ENCODE data around the gene RASSF3. TPM values are rescaled to one million over a fixed set of nuclear protein-coding genes. Genes with fewer than 3 reads are reported as not detected.

Gene RASSF3
- total and polyA plus RNA-seq, 2 of the 13 experiments (the other 11 are each of a cell fraction or from before 2014, with no cell fraction given), result 15.5 to 16.0 TPM

DNA sequence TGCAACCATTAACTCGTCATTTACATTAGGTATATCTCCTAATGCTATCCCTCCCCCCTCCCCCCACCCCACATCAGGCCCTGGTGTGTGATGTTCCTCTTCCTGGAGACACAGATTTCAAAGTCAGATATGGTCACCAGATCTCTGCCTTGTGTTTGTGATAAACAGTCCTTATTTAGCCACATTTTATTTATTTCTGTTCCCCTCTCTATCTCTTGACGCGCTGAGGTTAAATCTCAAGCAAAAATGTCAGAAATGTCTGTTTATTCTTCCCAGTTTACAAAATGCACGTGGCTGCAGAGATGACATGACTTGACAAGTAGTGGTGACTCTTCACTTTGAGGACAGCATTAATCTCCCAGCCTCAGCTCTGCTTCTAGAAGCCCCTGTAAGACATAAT lies 11.5 kb upstream of the RASSF3 start:
- H3K79me2 ChIP-seq (ENCODE audit: insufficient read depth, low read length), result no peaks in the 10 kb centered on the region
- in situ Hi-C loops (cut with HindIII; ENCODE audit: extremely low pct_ligation_motif_present, low pct_unique_long_range_greater_than_20kb), result no loop called here
- ATAC-seq (no peak), DNase-seq (ENCODE audit: low spot score) (no peak), FAIRE-seq (no peak)
- no peaks in the 10 kb centered on the region for H3K36me3 ChIP-seq (replicated peaks in 1 of 2; ENCODE audit: control insufficient read depth in 1 of 2, insufficient read depth in 2 of 2, low read length in 2 of 2)
- no peaks in the 10 kb centered on the region for H3K27me3 ChIP-seq (ENCODE audit: control insufficient read depth in 1 of 2, insufficient read depth in 2 of 2, low read length in 2 of 2)
- intact Hi-C loops (cut with micrococcal nuclease; ENCODE audit: unreplicated experiment), result no loop called here
- H3K4me2 ChIP-seq (ENCODE audit: low read depth, low read length), result no peak overlapping the region
- ChIA-PET CTCF (ENCODE audit: low intra/inter-chr PET ratio, low total read pairs) (no interaction called here), POLR2A (no interaction called here)
- no peak overlapping the region for H3K9ac ChIP-seq (ENCODE audit: insufficient read depth, low read depth, low read length)
- no peaks in the 10 kb centered on the region for H4K20me1 ChIP-seq (ENCODE audit: insufficient read depth, low read length)
- H3K27ac ChIP-seq (ENCODE audit: extremely low read length, insufficient read depth, low read length), result no peak overlapping the region
- H3K4me3 ChIP-seq (replicated peaks in 1 of 3; ENCODE audit: insufficient read depth in 1 of 3, low read depth in 2 of 3, low read length in 3 of 3), result no peak overlapping the region
- WGBS (ENCODE audit: low lambda C conversion rate), result 25% methylated on average over 4 of the region's 4 CpGs
- BruUV-seq (replicated peaks), result no TSS peak
- peaks cover 30% of the 10 kb centered on the region for H3K4me1 ChIP-seq (ENCODE audit: insufficient read depth, low read length)
- H3K9me3 ChIP-seq (ENCODE audit: low read length), result no peaks in the 10 kb centered on the region
- no peak overlapping the region for H2AFZ ChIP-seq (ENCODE audit: low read length)
- TF ChIP-seq PTBP1 (IDR thresholded peaks at IDR 0.05; ENCODE audit: low read depth, low read length, poor library complexity, severe bottlenecking), result no peak
- TF ChIP-seq NRL (CRISPR knock-in tag; IDR thresholded peaks at IDR 0.05; ENCODE audit: borderline replicate concordance), result no peak
- TF ChIP-seq ETV5 (CRISPR knock-in tag; IDR thresholded peaks at IDR 0.05; ENCODE audit: borderline replicate concordance), result no peak
- no peak for TF ChIP-seq MEIS2 (CRISPR knock-in tag; IDR thresholded peaks at IDR 0.05)
- TF ChIP-seq ZNF335 (CRISPR knock-in tag; IDR thresholded peaks at IDR 0.05), result no peak
- no peak for TF ChIP-seq ZFP36 (IDR thresholded peaks at IDR 0.05; ENCODE audit: borderline replicate concordance, low read depth, low read length, partially characterized antibody)
- TF ChIP-seq, protein P1, sequence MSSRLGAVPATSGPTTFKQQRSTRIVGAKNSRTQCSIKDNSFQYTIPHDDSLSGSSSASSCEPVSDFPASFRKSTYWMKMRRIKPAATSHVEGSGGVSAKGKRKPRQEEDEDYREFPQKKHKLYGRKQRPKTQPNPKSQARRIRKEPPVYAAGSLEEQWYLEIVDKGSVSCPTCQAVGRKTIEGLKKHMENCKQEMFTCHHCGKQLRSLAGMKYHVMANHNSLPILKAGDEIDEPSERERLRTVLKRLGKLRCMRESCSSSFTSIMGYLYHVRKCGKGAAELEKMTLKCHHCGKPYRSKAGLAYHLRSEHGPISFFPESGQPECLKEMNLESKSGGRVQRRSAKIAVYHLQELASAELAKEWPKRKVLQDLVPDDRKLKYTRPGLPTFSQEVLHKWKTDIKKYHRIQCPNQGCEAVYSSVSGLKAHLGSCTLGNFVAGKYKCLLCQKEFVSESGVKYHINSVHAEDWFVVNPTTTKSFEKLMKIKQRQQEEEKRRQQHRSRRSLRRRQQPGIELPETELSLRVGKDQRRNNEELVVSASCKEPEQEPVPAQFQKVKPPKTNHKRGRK (CRISPR knock-in tag; IDR thresholded peaks at IDR 0.05), result no peak
- TF ChIP-seq SPEN (CRISPR knock-in tag; IDR thresholded peaks at IDR 0.05; ENCODE audit: low read depth), result no peak
- no peak for TF ChIP-seq RARG (CRISPR knock-in tag; IDR thresholded peaks at IDR 0.05; ENCODE audit: low read depth)
- TF ChIP-seq, protein P2, sequence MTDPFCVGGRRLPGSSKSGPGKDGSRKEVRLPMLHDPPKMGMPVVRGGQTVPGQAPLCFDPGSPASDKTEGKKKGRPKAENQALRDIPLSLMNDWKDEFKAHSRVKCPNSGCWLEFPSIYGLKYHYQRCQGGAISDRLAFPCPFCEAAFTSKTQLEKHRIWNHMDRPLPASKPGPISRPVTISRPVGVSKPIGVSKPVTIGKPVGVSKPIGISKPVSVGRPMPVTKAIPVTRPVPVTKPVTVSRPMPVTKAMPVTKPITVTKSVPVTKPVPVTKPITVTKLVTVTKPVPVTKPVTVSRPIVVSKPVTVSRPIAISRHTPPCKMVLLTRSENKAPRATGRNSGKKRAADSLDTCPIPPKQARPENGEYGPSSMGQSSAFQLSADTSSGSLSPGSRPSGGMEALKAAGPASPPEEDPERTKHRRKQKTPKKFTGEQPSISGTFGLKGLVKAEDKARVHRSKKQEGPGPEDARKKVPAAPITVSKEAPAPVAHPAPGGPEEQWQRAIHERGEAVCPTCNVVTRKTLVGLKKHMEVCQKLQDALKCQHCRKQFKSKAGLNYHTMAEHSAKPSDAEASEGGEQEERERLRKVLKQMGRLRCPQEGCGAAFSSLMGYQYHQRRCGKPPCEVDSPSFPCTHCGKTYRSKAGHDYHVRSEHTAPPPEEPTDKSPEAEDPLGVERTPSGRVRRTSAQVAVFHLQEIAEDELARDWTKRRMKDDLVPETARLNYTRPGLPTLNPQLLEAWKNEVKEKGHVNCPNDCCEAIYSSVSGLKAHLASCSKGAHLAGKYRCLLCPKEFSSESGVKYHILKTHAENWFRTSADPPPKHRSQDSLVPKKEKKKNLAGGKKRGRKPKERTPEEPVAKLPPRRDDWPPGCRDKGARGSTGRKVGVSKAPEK (CRISPR knock-in tag; IDR thresholded peaks at IDR 0.05; ENCODE audit: borderline replicate concordance), result no peak
- TF ChIP-seq RCOR2 (CRISPR knock-in tag; IDR thresholded peaks at IDR 0.05), result no peak
- TF ChIP-seq, protein P3, sequence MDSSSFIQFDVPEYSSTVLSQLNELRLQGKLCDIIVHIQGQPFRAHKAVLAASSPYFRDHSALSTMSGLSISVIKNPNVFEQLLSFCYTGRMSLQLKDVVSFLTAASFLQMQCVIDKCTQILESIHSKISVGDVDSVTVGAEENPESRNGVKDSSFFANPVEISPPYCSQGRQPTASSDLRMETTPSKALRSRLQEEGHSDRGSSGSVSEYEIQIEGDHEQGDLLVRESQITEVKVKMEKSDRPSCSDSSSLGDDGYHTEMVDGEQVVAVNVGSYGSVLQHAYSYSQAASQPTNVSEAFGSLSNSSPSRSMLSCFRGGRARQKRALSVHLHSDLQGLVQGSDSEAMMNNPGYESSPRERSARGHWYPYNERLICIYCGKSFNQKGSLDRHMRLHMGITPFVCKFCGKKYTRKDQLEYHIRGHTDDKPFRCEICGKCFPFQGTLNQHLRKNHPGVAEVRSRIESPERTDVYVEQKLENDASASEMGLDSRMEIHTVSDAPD (CRISPR knock-in tag; IDR thresholded peaks at IDR 0.05), result no peak
- TF ChIP-seq, protein P4, sequence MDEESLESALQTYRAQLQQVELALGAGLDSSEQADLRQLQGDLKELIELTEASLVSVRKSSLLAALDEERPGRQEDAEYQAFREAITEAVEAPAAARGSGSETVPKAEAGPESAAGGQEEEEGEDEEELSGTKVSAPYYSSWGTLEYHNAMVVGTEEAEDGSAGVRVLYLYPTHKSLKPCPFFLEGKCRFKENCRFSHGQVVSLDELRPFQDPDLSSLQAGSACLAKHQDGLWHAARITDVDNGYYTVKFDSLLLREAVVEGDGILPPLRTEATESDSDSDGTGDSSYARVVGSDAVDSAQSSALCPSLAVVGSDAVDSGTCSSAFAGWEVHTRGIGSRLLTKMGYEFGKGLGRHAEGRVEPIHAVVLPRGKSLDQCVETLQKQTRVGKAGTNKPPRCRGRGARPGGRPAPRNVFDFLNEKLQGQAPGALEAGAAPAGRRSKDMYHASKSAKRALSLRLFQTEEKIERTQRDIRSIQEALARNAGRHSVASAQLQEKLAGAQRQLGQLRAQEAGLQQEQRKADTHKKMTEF (CRISPR knock-in tag; IDR thresholded peaks at IDR 0.05), result no peak
- TF ChIP-seq DR1 (CRISPR knock-in tag; IDR thresholded peaks at IDR 0.05), result no peak

Data from HepG2 (cell line).